Globus pallidus (tissue), 1 donor: ENCODE results near the gene CDON.

ENCODE experiments used
- DNase-seq: peaks from one replicate; pipeline ENCODE4 v3.0.0-alpha.2; 2015; ENCODE audit warnings: low spot score

Gene CDON

GRCh38 chr11:125944350-125945010 lies 118.2 kb downstream of the CDON start:
- DNase-seq: no peak

DNA sequence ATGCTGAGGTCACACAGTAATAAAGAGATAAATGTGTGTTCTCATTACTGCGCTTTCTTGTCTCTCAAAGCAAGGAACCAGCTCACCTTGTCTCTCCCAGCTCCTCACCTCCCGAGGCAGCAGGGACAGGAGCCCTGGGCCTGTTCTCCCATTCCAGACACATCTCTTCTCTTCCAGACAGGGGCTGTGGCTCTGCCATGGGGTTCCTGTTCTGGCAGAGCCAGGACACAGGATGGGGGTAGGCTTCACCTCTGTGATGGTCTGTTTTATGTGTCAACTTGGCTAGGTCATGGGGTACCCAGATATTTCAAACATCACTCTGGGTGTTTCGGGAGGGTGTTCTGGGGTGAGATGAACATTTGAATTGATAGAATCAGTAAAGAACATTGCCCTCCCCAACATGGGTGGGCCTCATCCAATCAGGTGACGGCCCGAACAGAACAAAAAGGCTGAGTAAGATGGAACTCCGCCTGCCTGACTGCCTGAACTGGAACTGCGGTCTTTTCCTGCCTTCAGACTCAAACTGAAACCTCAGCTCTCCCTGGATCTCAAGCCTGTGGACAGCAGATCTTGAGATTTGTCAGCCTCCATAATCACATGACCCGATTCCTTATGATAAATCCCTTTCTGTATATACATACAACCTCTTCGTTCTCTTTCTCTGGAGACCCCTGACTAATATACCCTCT lies 118.9 kb downstream of the CDON start:
- DNase-seq: no peak

GRCh38 chr11:125942771-125943428 lies 119.8 kb downstream of the CDON start:
- no peak for DNase-seq

DNA sequence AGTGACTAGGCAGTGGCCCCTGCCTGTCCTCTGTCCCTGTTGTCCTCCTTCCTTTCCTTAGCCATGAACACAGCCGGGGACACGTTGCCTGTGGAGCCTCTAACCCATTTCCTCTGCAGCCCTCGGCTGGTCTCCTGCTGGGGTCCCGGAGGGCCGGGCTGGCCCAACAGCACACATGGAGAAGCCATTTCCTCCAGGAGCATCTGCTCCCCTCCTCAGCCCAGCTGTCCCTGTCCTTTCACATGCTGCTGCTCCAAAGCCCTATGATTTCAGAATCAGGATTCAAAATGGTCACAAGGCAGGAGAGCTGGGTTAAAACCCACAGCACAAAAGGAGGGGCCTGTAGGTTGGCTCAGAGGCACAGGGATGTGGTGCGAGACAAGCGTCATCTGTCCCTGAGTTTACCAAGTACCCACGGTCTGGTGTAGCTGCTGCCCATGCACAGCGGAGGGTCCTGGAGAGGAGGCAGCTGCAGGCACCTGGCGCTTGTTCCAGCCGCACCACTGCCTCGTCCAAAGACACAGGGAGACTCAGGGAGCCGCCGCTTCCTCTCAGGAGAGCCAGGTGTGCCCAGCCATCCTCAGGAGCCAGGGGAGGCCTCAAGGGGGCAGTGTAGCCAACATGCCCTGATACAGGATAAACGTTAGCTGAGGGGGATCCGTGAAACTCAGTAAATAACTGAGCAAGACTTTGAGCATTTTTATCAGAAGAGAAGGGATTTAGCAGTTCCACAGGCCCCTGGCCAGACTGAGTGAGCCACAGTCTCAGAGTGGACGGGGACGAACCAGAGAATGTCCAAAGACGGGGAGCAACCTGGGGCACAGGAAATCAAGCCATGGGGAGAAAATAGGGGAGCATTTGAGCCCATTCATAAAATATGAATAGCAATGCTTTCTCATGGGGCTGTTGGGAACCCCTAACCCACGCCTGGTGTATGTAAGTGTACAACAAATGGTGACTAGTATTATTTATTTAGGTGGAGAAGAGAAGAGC lies 120.8 kb downstream of the CDON start:
- no peak for DNase-seq

DNA sequence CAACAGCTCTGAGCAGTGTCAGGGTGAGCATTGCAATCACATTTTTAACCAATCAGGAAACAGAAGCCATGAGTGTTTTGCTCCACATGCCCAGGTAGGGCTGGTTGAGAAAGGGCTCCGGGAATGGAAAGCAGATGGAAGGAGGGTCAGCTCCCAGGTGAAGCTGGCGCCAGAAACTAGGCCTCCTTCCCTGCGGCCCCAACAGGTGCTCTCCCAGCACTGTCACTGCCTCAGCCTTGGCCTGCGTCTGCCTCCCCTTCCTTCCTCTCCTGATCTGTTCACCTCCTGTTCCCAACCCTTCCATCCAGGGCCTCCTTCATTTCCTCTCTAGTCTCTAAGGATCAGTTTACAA lies 121.4 kb downstream of the CDON start:
- DNase-seq: no peak

- DNase-seq: no peak
These were observed 122.5 kb downstream of the CDON start for GRCh38 chr11:125940145-125940544.

GRCh38 chr11:125939081-125939521 lies 123.6 kb downstream of the CDON start:
- no peak for DNase-seq

DNA sequence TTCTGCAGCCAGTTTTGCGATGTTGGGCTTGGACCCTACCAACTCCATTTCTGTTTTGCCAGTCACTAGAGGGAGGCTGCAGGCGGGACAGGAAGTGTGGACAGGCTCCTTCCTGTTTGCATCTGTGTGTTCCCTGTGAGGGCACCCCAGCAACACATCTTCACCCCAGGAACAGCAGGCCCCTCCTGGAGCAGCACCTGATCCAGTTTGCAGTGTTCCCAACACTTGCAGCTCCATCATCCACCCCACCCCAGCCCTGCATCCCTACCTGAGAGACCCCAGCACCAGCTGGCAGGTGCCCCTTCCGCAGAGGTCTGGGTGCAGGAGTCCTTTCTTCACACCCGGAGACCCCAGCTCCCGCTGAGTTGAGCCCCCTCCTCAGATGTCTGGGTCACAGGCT lies 124.2 kb downstream of the CDON start:
- DNase-seq: no peak

DNA sequence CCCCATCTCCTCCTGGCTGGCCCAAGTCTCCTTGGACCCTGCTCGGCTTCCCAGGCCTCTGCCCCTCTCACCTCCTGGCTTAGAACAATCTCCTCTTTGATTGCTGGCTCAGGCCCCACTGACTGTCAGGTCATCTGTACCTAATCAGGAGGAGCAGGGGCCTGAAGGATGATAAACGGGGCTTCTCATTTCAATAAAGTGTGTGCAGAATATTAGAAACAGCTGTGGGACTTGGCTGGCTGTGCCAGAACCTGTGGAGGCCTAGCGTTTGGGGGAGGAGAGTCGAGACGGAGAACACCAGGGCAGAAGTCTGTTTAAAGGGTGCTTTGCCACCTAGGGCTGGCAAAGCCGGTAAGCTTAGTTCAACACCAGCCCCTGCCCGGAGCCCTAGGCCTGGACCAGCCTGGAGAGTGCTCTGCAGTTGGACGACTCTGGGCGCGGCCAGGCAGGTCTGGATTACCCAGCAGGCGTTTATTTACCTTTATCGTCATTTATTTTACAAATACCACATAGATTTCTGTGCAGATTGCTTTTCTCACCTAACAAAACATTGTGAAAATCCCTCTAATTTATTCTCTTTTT lies 127.0 kb downstream of the CDON start:
- DNase-seq: no peak

GRCh38 chr11:125935056-125935455 lies 127.6 kb downstream of the CDON start:
- DNase-seq: no peak

- no peak for DNase-seq
These were observed 128.2 kb downstream of the CDON start for GRCh38 chr11:125934473-125934872.

- DNase-seq: no peak
These were observed 129.4 kb downstream of the CDON start for GRCh38 chr11:125933030-125933813.

DNA sequence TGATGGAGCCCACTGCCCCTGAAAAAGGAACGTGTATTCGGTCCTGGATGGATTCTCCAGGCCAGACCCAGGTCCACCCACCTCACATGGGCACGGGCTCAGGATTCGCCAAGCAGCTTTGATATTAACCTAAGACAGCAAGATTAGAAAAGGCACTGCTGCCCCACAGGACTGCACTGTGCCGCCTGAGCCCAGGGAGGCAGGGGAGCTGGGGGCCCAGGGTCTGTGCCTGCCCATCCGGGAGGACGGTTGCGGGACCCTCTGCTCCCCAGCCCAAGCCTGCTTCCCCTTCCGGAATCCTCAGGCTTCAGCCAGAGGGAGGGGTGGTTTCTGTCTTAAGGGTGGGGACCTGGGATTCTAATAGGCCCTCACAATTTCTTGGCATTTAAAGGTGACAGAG lies 130.4 kb downstream of the CDON start:
- DNase-seq: no peak

DNA sequence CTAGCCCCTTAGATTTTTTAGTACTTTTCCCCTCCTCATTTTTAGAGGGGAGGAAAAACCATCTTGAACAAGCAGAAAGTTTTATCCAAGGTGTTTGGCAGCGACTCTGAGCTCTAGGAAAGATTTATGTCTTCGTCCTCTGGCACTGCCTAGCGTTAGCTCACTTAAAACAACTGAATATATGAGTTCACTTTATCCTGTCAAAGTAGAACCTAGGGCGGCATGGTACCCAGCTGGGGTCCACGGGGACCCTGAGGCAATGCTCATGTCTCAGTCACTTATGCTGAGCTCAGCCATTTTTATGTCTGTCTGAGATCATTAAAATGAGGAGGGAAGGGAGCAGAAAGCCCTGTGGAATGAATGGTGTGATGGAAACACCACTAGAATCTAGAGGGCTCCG lies 131.0 kb downstream of the CDON start:
- no peak for DNase-seq

DNA sequence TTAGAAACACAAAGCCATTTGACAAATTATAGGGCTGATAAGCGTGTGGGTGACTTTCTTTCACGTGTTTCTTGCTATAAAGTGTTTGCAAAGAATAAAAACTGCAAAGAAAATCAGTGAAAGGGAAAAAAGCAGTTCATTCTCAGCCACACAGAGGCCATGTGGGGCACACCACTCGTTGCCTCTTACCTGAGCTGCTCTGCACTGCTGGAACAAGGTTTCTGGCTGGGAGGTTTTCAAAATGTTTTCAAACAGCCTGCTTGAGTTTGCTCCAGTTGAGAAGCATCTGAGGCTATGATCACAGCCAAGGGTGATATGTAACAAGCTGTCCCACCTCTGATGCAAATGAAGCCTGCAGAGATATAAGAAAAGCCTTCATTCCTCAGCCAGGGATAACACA lies 131.6 kb downstream of the CDON start:
- no peak for DNase-seq

GRCh38 chr11:125930076-125930450 lies 132.6 kb downstream of the CDON start:
- no peak for DNase-seq

DNA sequence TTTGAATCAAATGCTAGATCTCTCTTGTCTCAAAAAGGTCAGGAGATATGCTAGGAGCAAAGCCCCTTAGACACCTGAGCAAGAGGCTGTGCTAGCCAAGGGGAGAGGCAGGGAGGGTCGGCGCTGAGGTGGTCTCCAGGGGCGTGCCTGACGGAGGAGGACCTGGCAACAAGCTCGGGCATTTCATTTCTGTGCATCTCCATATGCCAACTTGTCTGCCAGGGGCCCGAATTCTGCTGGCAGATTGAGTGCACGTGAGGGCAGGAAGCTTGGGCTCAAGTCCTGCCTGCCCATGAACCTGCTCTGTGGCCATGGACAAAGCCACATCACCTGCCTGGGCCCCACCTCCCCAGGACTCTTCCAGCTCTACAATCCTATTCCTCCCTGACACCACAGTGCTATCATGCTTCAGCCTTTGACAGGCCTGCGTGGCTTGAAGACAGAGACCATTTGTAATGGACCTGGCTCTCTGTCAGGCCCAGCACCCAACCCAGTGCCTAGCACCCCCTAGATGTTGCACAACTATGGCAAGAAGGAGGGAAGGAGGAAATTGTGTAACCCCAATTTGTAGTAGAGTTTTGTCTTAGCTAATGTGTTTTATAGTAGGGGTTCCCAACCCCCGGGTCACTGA lies 133.1 kb downstream of the CDON start:
- peak; percentile 58 for DNase-seq

GRCh38 chr11:125926682-125927081 lies 136.0 kb downstream of the CDON start:
- DNase-seq: no peak

GRCh38 chr11:125925804-125926203 lies 136.9 kb downstream of the CDON start:
- DNase-seq: no peak

GRCh38 chr11:125925247-125925740 lies 137.4 kb downstream of the CDON start:
- no peak for DNase-seq
